Endodermal cell (in vitro differentiated cells): Measurements from ENCODE around the gene ATP5PO. TPM values are rescaled to one million over a fixed set of nuclear protein-coding genes. Genes with fewer than 3 reads are reported as not detected.

Source experiments
- DNase-seq: peaks from one replicate; pipeline ENCODE4 v3.0.0-alpha.2; 2017
- H3K27ac ChIP-seq: 2 replicates; pipeline ENCODE4 v1.5.1; 2013; ENCODE audit warnings: mild to moderate bottlenecking, low read depth, low read length, moderate library complexity
- H3K27me3 ChIP-seq: 2 replicates; pipeline ENCODE4 v1.6.1; 2013; ENCODE audit warnings: mild to moderate bottlenecking, low read length, moderate library complexity; ENCODE audit not compliant: insufficient read depth, control insufficient read depth, poor library complexity, severe bottlenecking
- H3K36me3 ChIP-seq: 2 replicates; pipeline ENCODE4 v1.7.0; 2013; ENCODE audit warnings: mild to moderate bottlenecking, low read length, moderate library complexity; ENCODE audit not compliant: control insufficient read depth, insufficient read depth
- H3K4me1 ChIP-seq: one replicate; pipeline ENCODE4 v1.7.0; 2013; ENCODE audit warnings: low read length; ENCODE audit not compliant: control insufficient read depth, insufficient read depth
- H3K4me3 ChIP-seq: 2 replicates; pipeline ENCODE4 v1.5.1; 2013; ENCODE audit warnings: mild to moderate bottlenecking, low read length, moderate library complexity
- H3K9ac ChIP-seq: 2 replicates; pipeline ENCODE4 v1.6.1; 2013; ENCODE audit warnings: mild to moderate bottlenecking, low read length, moderate library complexity; ENCODE audit not compliant: poor library complexity, severe bottlenecking; ENCODE audit errors: extremely low read depth
- H3K9me3 ChIP-seq: 2 replicates; pipeline ENCODE4 v1.6.1; 2013; ENCODE audit warnings: mild to moderate bottlenecking, low read length, moderate library complexity; ENCODE audit not compliant: control insufficient read depth
- H3K27ac Mint-ChIP-seq: 2 replicates; pipeline ENCODE4 v1.8.0; 2020; ENCODE audit warnings: mixed read lengths
- H3K27me3 Mint-ChIP-seq: 2 replicates; pipeline ENCODE4 v1.8.0; 2021; ENCODE audit warnings: mild to moderate bottlenecking, mixed read lengths; ENCODE audit not compliant: insufficient read depth
- H3K36me3 Mint-ChIP-seq: 2 replicates; pipeline ENCODE4 v1.8.0; 2020; ENCODE audit warnings: low read depth, mixed read lengths
- H3K4me1 Mint-ChIP-seq: 2 replicates; pipeline ENCODE4 v1.8.0; 2020; ENCODE audit warnings: mixed read lengths
- H3K4me3 Mint-ChIP-seq: 2 replicates; pipeline ENCODE4 v1.8.0; 2020; ENCODE audit warnings: mild to moderate bottlenecking, moderate library complexity, mixed read lengths
- H3K9me3 Mint-ChIP-seq: 2 replicates; pipeline ENCODE4 v1.8.0; 2020; ENCODE audit warnings: mild to moderate bottlenecking, mixed read lengths
- CTCF ChIP-seq: fragments of 200-600 bp; sonication (generic); conservative IDR thresholded peaks from 2 replicates; pipeline ENCODE4 v1.5.0; 2021; ENCODE audit warnings: antibody characterized with exemption, mild to moderate bottlenecking
- whole genome bisulfite sequencing, 2 experiments: methylation state at CpG; one replicate each; pipeline versions ENCODE4 v1.1.5 to v1.1.7; 2013; ENCODE audit warnings: missing lambda C conversion rate in 2 of 2, mixed read lengths in 1 of 2; ENCODE audit not compliant: insufficient coverage in 1 of 2, insufficient read length in 1 of 2; 5-methylcytosine and 5-hydroxymethylcytosine counted together
- total RNA-seq, 2 donors: library from RNA; stranded (reverse); fragmentation: NEBNext Ultra II Directional in 1 of 2; extraction: Animal tissue kit (Norgen Biotek cat#: 25700) in 1 of 2; gene quantifications; 2 replicates in 1 of 2; 3 replicates in 1 of 2; pipeline ENCODE4 v1.2.1, GENCODE V29; 2021

ATP5PO gene
- total RNA-seq, 2 donors from 2014 or later: 223 to 252 TPM

DNA sequence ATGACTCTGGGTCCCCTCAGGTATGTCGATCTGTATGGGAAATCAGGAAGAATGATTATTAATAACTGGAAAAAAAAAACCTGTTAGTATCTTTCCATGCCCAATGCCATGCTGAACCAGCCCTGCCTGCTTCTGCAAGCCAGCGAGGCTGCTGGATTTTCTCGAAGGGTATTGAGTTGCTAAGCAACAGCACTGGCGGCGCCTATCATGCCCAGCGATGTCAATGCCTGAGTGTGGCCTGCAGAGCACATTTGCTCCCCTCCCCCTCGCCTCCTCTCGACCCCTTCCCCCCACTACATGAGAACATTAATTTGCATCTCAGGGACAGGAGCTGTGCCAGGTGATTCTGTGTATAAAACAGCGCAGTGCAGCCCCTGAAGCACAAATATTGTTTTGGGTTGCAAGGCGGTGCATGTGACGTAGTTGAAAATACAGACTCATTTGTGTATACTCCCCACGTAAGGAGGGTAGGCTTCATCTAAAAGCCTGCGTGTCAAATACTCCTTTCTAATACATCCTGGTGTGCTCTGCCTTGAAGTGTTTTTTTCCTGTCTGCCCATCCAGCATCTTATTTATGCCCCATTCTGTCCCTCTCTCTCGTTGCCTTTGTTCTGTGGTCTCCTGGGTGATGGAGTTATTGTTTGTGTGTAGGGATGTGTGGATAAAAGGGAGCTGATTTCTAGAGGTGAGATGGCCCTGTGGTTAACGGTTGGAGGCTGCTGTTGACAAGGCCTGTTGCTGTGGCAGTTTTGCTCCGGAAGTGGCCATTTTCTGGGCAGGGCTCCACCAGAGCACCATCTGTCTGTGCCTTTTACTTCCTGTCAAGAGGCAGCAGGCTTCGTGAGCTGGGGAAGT is 32.7 kb upstream of the ATP5PO start:
- H3K4me3 ChIP-seq: peak overlapping the region; percentile 62
- peak; percentile 93 for DNase-seq
- H3K4me3 Mint-ChIP-seq: peak overlapping the region; percentile 42
- peaks cover 13% of the 10 kb centered on the region for H3K36me3 Mint-ChIP-seq
- H3K27ac ChIP-seq: peak overlapping the region; percentile 97
- H3K9me3 ChIP-seq: peaks cover 15% of the 10 kb centered on the region
- H3K4me1 Mint-ChIP-seq: peaks cover 19% of the 10 kb centered on the region
- H3K9me3 Mint-ChIP-seq: peaks cover 13% of the 10 kb centered on the region
- 41 to 44% methylated on average over 11 to 17 of the region's 17 CpGs for WGBS, 2 experiments
- H3K36me3 ChIP-seq: no peaks in the 10 kb centered on the region
- H3K27me3 Mint-ChIP-seq: peaks cover 6% of the 10 kb centered on the region
- no peak for TF ChIP-seq CTCF
- H3K9ac ChIP-seq: peak overlapping the region; percentile 71
- H3K27ac Mint-ChIP-seq: peak overlapping the region; percentile 95
- H3K4me1 ChIP-seq: peaks cover 9% of the 10 kb centered on the region
- peaks cover 21% of the 10 kb centered on the region for H3K27me3 ChIP-seq

DNA sequence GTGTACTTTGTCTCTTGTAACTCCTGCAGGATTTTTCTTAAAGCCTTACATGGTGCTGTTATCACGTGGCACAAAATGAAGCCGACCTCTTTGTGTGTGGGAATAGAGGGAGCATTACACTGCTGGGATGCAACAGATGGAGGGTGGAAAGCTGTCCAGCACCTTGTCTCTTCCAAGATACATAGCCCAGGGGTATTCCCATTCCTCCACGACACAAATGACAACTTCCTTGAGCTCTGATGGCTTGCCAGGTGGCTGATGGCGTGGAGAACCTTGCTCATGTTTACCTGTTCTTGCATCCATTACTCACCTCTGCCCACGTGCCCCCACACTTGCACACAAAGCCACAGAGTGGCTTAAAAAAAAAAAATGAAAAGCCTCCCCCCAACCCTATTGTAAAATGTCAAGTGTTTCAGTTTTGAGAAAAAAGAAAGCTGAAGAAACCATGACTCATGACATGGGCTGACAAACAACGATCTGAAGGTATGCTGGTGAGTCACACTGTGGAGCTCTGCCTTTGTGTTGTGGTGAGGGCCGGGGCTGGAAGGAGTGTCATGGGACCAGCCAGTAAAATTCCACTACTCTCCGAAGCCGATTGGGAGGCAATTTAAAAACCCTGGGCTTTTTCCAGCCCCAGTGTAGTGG is 32.0 kb upstream of the ATP5PO start:
- 38 to 39% methylated on average over 7 to 9 of the region's 9 CpGs for WGBS, 2 experiments
- Histone ChIP-seq H3K27me3 (peaks cover 25% of the 10 kb centered on the region), H3K9ac (peak overlapping the region; percentile 71), H3K9me3 (peaks cover 17% of the 10 kb centered on the region), H3K27ac (peak overlapping the region; percentile 97), H3K4me1 (peaks cover 9% of the 10 kb centered on the region), H3K36me3 (no peaks in the 10 kb centered on the region), H3K4me3 (peak overlapping the region; percentile 62)
- DNase-seq: peak; percentile 92
- Mint-ChIP-seq H3K27ac (peak overlapping the region; percentile 95), H3K4me1 (peaks cover 19% of the 10 kb centered on the region), H3K27me3 (peaks cover 6% of the 10 kb centered on the region), H3K36me3 (peaks cover 16% of the 10 kb centered on the region), H3K4me3 (peak overlapping the region; percentile 42), H3K9me3 (peaks cover 16% of the 10 kb centered on the region)
- no peak for TF ChIP-seq CTCF

GRCh38 chr21:33945652-33946270 is 30.2 kb upstream of the ATP5PO start:
- H3K27me3 Mint-ChIP-seq: peaks cover 6% of the 10 kb centered on the region
- peaks cover 43% of the 10 kb centered on the region for H3K27me3 ChIP-seq
- H3K9me3 ChIP-seq: peaks cover 17% of the 10 kb centered on the region
- H3K36me3 Mint-ChIP-seq: peaks cover 16% of the 10 kb centered on the region
- H3K9me3 Mint-ChIP-seq: peaks cover 16% of the 10 kb centered on the region
- H3K4me1 Mint-ChIP-seq: peaks cover 23% of the 10 kb centered on the region
- H3K4me1 ChIP-seq: peaks cover 9% of the 10 kb centered on the region
- H3K4me3 ChIP-seq: no peak overlapping the region
- 97% methylated on average over 2 of the region's 2 CpGs; no CpG with 5 or more reads in 1 of the 2 experiments for WGBS, 2 experiments
- H3K36me3 ChIP-seq: no peaks in the 10 kb centered on the region
- no peak overlapping the region for H3K27ac ChIP-seq
- H3K4me3 Mint-ChIP-seq: no peak overlapping the region
- no peak for DNase-seq
- TF ChIP-seq CTCF: no peak
- no peak overlapping the region for H3K9ac ChIP-seq
- no peak overlapping the region for H3K27ac Mint-ChIP-seq
